HG02623 (cell line): Measurements from ENCODE around the gene SLC7A1.

Source experiments
- ATAC-seq: cut with Tn5 transposase; IDR thresholded peaks from one replicate; pipeline ENCODE4 v1.9.1; 2021; ENCODE audit warnings: moderate library complexity; ENCODE audit not compliant: unreplicated experiment

Gene SLC7A1

GRCh38 chr13:29583073-29583785, 12.3 kb downstream of the SLC7A1 start:
- ATAC-seq, result no peak

DNA sequence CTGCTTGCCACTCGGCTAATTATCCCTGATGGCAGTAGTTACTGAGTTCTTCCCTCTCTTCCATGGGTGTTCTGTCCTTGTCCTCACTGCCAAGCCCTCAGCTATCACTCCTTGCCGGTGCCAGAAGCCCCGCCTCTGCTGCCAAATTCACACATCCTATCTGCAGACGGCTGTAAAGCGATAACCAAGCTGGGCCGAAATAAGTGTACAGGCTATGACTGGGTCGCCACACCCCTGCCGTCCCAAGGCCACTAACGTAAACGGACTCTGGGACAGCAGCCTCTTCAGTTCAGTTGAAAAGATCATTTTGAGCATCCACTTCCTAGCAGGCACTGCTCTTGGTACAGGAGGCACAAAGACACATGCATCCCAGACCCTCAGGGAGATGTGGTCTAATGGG, 13.3 kb downstream of the SLC7A1 start:
- no peak for ATAC-seq

DNA sequence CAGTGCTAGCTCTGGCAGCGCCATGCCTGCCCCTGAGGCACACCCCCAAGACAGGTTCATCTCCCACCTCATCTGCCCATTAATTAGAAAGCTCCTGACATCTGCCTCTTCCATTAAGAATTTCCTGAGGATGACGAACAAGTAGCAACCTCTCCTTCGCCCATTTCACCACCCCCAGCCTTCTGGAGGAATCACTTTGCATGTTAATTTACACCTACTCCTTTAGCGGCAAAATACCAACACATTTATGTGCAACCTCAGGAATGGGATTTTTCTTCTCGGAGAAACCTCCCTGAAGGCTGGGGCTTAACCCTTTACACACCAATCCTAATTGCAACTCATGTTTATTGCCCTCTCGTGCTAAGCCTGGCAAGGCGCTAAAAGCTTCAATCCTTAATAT, 13.8 kb downstream of the SLC7A1 start:
- no peak for ATAC-seq

DNA sequence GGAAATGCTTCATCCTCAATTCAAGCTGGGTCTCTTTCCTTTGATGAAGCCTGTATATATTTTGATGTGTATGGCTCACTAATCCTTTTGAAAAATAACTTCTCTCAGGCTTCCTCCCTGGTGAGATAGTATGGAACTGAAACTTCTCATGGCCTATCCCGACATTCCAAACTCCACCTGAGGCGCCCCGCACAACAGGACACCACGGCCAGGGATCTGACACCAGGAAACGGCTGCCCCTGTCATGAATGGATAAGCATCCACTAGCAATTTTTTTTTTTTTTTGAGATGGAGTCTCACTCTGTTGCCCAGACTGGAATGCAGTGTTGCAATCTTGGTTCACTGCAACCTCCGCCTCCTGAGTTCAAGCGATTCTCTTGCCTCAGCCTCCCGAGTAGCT, 16.4 kb downstream of the SLC7A1 start:
- no peak for ATAC-seq

- no peak for ATAC-seq
These were observed 17.0 kb downstream of the SLC7A1 start for GRCh38 chr13:29578300-29579085.

DNA sequence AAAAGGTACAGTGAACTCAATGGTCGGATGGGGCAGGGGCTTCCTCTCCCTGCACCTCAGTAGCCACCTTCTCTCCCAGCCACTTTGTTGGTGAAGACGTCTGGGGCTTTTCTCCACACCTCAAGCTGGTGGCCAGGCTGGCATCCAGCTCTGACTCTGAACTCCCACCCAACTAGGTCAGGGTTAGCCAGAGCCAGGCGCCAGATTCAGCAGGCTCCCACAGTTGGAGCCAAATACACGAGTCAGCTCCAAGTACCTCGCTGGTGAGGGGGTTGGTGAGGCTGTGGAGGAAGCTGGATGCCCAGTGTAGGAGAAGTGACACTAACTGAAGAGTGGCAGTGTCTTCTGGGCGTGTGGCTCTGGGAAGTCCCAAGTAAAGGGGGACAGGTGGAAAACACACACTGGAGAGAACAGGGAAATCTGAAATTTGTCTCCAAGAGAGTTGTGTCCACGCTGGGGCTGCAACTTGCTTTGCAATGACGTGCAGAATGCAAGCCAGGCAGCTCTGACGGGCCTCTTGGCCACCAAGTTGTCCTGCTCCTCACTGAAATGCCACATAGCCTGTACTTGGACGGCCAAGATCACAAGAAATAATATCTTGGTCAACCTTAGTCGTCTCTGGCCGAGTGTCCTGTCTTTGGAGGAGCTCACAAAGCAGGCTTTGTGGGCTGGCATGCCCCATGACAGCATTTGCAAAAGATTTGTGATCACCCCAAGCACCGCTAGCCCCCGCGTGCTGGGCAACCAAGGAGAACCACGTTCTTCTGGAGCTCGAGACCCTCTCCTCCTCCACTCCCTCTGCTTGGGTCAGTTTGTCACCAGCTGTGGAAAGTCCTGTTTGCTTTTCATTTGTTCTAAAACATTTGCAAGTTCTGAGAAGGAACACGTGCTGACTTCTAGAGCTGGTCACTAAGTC, 18.1 kb downstream of the SLC7A1 start:
- ATAC-seq, result no peak

- no peak for ATAC-seq
These were observed 18.9 kb downstream of the SLC7A1 start for GRCh38 chr13:29576581-29576980.

DNA sequence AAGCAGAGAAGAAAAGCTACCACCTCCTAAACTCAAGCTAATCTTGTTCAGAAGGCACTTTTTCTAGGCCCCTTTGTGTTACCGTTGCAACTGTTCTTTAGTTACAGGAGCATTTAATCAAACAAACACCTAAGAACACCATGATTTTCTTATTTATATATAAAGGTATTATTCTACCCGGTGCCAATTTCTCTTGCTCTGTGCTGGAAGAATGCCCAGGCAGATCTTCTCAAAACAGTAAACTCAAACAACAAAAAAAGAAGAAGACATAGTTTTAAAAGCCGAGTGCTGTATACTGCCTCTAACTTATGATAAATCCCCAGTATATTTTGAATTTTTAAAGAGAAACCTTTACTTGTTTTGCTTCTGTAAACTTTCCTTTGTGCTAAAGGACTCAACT, 20.4 kb downstream of the SLC7A1 start:
- no peak for ATAC-seq

GRCh38 chr13:29573190-29573589, 22.3 kb downstream of the SLC7A1 start:
- no peak for ATAC-seq

- no peak for ATAC-seq
These were observed 22.9 kb downstream of the SLC7A1 start for GRCh38 chr13:29572575-29572974.

DNA sequence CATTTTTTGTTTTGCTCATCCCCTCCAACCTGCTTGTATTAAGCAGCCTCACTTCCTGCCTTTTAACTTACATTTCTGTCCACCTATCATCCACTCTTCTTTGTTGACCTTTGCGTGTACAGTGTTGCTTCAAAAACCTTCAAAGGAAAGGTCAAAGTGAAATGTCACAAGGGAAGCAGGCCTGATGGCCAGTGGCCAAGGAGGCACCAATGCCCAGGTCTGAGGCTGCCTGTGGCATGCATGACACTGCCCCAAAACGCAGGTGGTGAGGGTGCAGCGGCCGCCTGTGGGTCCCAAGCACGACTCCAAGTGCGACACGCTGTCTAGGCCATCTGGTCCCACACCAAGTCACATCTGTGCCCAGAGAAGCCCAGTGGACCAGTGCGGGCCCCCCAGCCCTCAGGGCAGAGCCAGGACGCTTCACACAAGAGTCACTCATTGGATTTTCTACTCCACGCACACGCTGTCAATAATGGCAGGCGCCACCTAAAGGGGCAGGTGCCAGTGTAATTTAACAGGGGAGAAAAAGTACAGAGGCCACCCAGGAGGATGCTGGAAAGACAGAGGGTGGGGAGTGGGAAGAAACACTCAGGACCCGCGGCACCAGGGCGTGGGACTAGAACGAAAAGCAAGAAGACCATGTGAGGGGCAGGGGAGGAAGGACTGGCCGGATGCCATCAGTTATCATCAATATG, 23.5 kb downstream of the SLC7A1 start:
- no peak for ATAC-seq

GRCh38 chr13:29570051-29570654, 25.3 kb downstream of the SLC7A1 start:
- no peak for ATAC-seq

GRCh38 chr13:29569253-29570050, 26.0 kb downstream of the SLC7A1 start:
- ATAC-seq, result no peak

GRCh38 chr13:29568731-29569130, 26.8 kb downstream of the SLC7A1 start:
- no peak for ATAC-seq

- ATAC-seq, result no peak
These were observed 28.1 kb downstream of the SLC7A1 start for GRCh38 chr13:29567411-29567810.

DNA sequence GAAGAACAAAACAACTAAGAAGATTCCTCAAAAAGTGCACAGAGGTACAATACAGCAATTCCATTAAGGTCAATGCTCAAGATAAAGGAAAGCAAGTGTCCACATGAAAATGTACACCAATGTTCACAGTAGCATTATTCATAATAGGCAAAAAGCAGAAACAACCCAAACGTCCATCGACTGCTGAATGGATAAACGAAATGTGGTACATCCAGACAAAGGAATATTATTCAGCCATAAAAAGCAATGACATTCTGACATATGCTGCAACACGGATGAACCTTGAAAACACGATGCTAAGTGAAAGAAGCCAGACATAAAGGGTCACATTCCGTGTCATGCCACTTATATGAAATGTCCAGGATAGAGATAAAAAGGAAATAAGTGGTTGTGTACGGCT, 29.3 kb downstream of the SLC7A1 start:
- ATAC-seq, result no peak

- ATAC-seq, result no peak
These were observed 30.7 kb downstream of the SLC7A1 start for GRCh38 chr13:29564818-29565217.

GRCh38 chr13:29564373-29564772, 31.1 kb downstream of the SLC7A1 start:
- ATAC-seq, result no peak

- ATAC-seq, result no peak
These were observed 31.5 kb downstream of the SLC7A1 start for GRCh38 chr13:29563941-29564340.
